Measurements from ENCODE around the gene OR10G8. TPM values are rescaled to one million over a fixed set of nuclear protein-coding genes. Genes with fewer than 3 reads are reported as not detected.

The OR10G8 gene
- total and polyA plus RNA-seq, 2 of the 4 experiments (the other 2 are of a cell fraction) = not detected

DNA sequence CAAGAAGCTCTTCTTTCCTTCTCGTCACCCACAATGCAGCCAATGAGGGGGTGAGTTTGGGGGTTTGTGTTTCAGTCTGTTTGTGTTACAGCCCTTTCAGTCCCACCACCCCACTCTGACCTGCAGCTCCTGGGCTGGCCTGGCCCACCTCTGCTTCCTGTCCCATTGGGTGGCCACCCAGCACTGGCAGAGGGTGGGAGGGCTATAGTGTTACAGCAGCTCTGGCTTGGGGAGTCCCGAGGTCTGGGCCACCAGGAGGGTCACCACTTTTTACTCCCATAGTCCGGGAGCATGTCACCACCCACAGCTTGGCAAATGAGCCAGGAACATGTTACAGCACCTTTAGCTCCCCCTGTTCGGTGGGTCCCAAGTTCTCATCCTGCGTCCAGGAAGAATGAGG lies 47.3 kb upstream of the OR10G8 start:
- no peak overlapping the region for H4K91ac ChIP-seq (ENCODE audit: insufficient read depth, low read depth, low read length)
- no peak overlapping the region for H4K8ac ChIP-seq (ENCODE audit: low read depth in 2 of 2, low read length in 2 of 2)
- intact Hi-C loops (cut with micrococcal nuclease) = no loop called here
- H2BK15ac ChIP-seq (ENCODE audit: low read depth, low read length) = no peak overlapping the region
- H4K20me1 ChIP-seq (ENCODE audit: insufficient read depth, low read length) = no peaks in the 10 kb centered on the region
- WGBS, 2 experiments (ENCODE audit: extremely low coverage in 2 of 2, insufficient read length in 1 of 2) = 0% methylated on average over 1 of the region's 5 CpGs; no CpG with 5 or more reads in 1 of the 2 experiments
- no peaks in the 10 kb centered on the region for H3K36me3 ChIP-seq (ENCODE audit: control insufficient read depth, insufficient read depth, low read length)
- H3K4me1 ChIP-seq (ENCODE audit: control insufficient read depth, insufficient read depth, low read length) = no peaks in the 10 kb centered on the region
- no TSS peak for BruUV-seq (replicated peaks)
- ChIA-PET POLR2A (ENCODE audit: unreplicated experiment) (no interaction called here), CTCF (no interaction called here)
- dilution Hi-C loops (cut with HindIII; ENCODE audit: low sequenced_read_pairs, unreplicated experiment) = no loop called here
- no peaks in the 10 kb centered on the region for H3K79me1 ChIP-seq (ENCODE audit: low read depth in 1 of 2, low read length in 2 of 2)
- ATAC-seq (ENCODE audit: low read depth) = no peak
- H3K9ac ChIP-seq (ENCODE audit: low read depth, low read length) = no peak overlapping the region
- H2AK5ac ChIP-seq (ENCODE audit: low read depth, low read length) = no peak overlapping the region
- H2BK20ac ChIP-seq (ENCODE audit: low read depth, low read length) = no peak overlapping the region
- in situ Hi-C loops (cut with MboI; ENCODE audit: low sequenced_read_pairs) = no loop called here
- no peak overlapping the region for H2AK9ac ChIP-seq (replicated peaks; ENCODE audit: low read depth, low read length, poor library complexity)
- H3K18ac ChIP-seq (ENCODE audit: low read depth, low read length) = no peak overlapping the region
- H4K5ac ChIP-seq (ENCODE audit: low read depth, low read length) = no peak overlapping the region
- H3K4ac ChIP-seq (ENCODE audit: low read depth, low read length) = no peak overlapping the region
- H3K9me1 ChIP-seq (ENCODE audit: insufficient read depth, low read length) = no peaks in the 10 kb centered on the region
- no peak for DNase-seq
- TF ChIP-seq BHLHE40 (IDR thresholded peaks at IDR 0.05; ENCODE audit: low read depth, low read length) = no peak
- no peak for TF ChIP-seq RAD21 (IDR thresholded peaks at IDR 0.05; ENCODE audit: low read length)
- no peak for TF ChIP-seq MAZ (IDR thresholded peaks at IDR 0.05; ENCODE audit: borderline replicate concordance, low read depth, low read length)
- TF ChIP-seq SMC3 (IDR thresholded peaks at IDR 0.05; ENCODE audit: low read depth, low read length) = no peak
- TF ChIP-seq, protein P1, sequence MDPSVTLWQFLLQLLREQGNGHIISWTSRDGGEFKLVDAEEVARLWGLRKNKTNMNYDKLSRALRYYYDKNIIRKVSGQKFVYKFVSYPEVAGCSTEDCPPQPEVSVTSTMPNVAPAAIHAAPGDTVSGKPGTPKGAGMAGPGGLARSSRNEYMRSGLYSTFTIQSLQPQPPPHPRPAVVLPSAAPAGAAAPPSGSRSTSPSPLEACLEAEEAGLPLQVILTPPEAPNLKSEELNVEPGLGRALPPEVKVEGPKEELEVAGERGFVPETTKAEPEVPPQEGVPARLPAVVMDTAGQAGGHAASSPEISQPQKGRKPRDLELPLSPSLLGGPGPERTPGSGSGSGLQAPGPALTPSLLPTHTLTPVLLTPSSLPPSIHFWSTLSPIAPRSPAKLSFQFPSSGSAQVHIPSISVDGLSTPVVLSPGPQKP (IDR thresholded peaks at IDR 0.05; ENCODE audit: borderline replicate concordance, low read depth, low read length) = no peak
- no peak for TF ChIP-seq MXI1 (IDR thresholded peaks at IDR 0.05; ENCODE audit: borderline replicate concordance, low read depth, low read length)
- no peak for TF ChIP-seq NFE2L2 (IDR thresholded peaks at IDR 0.05; ENCODE audit: low read depth, low read length)
- no peak for TF ChIP-seq CHD1 (IDR thresholded peaks at IDR 0.05; ENCODE audit: low read depth, low read length)
- TF ChIP-seq, protein P2, sequence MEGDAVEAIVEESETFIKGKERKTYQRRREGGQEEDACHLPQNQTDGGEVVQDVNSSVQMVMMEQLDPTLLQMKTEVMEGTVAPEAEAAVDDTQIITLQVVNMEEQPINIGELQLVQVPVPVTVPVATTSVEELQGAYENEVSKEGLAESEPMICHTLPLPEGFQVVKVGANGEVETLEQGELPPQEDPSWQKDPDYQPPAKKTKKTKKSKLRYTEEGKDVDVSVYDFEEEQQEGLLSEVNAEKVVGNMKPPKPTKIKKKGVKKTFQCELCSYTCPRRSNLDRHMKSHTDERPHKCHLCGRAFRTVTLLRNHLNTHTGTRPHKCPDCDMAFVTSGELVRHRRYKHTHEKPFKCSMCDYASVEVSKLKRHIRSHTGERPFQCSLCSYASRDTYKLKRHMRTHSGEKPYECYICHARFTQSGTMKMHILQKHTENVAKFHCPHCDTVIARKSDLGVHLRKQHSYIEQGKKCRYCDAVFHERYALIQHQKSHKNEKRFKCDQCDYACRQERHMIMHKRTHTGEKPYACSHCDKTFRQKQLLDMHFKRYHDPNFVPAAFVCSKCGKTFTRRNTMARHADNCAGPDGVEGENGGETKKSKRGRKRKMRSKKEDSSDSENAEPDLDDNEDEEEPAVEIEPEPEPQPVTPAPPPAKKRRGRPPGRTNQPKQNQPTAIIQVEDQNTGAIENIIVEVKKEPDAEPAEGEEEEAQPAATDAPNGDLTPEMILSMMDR (conservative IDR thresholded peaks at IDR 0.05; ENCODE audit: low read depth, low read length) = no peak
- no peak for TF ChIP-seq RFX5 (IDR thresholded peaks at IDR 0.05; ENCODE audit: low read depth, low read length)
- no peak for TF ChIP-seq MAFK (IDR thresholded peaks at IDR 0.05; ENCODE audit: low read depth, low read length)
- no peak for TF ChIP-seq RCOR1 (IDR thresholded peaks at IDR 0.05; ENCODE audit: insufficient replicate concordance, low read length)
- TF ChIP-seq CEBPB (IDR thresholded peaks at IDR 0.05; ENCODE audit: low read depth, low read length) = no peak
- TF ChIP-seq, protein P3, sequence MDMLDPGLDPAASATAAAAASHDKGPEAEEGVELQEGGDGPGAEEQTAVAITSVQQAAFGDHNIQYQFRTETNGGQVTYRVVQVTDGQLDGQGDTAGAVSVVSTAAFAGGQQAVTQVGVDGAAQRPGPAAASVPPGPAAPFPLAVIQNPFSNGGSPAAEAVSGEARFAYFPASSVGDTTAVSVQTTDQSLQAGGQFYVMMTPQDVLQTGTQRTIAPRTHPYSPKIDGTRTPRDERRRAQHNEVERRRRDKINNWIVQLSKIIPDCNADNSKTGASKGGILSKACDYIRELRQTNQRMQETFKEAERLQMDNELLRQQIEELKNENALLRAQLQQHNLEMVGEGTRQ (IDR thresholded peaks at IDR 0.05; ENCODE audit: low read depth, low read length) = no peak
- no peak for TF ChIP-seq FOS (IDR thresholded peaks at IDR 0.05; ENCODE audit: low read depth, low read length)
- no peak for TF ChIP-seq POLR2A (IDR thresholded peaks at IDR 0.05; ENCODE audit: low read depth, low read length)
- H3K4me2 ChIP-seq (ENCODE audit: low read depth, low read length) = no peak overlapping the region
- H2BK120ac ChIP-seq (ENCODE audit: low read depth, low read length) = no peak overlapping the region
- H3K9me3 ChIP-seq (ENCODE audit: control insufficient read depth, insufficient read depth, low read length) = peaks cover 12% of the 10 kb centered on the region; the same call in 1 of the 2 replicates
- H3K56ac ChIP-seq (ENCODE audit: extremely low read depth, insufficient read depth, low read length) = no peak overlapping the region
- H2BK5ac ChIP-seq (ENCODE audit: low read depth, low read length, poor library complexity, severe bottlenecking) = no peak overlapping the region
- no peak overlapping the region for H3K23ac ChIP-seq (ENCODE audit: low read depth, low read length)
- H3K4me3 ChIP-seq (ENCODE audit: insufficient read depth, low read depth, low read length) = no peak overlapping the region
- no peak overlapping the region for H3K14ac ChIP-seq (replicated peaks; ENCODE audit: low read depth, low read length)
- H3K27ac ChIP-seq (ENCODE audit: insufficient read depth, low read length) = no peak overlapping the region
- H2AFZ ChIP-seq (replicated peaks; ENCODE audit: low read length, poor library complexity) = no peak overlapping the region
- no peaks in the 10 kb centered on the region for H3K27me3 ChIP-seq (ENCODE audit: control insufficient read depth, insufficient read depth, low read length)
